H1 (cell line): ENCODE data around the gene GOLPH3L.

ENCODE experiments used
- EGR1 ChIP-seq: IDR thresholded peaks from 2 replicates; pipeline ENCODE4 v1.6.1; 2011; ENCODE audit warnings: low read depth, low read length, borderline replicate concordance
- PHF8 ChIP-seq: fragments of 200-600 bp; sonication (generic); conservative IDR thresholded peaks from 2 replicates; pipeline ENCODE4 v1.7.1; 2012; ENCODE audit warnings: low read depth, mild to moderate bottlenecking, inconsistent platforms, low read length, moderate library complexity
- RBBP5 ChIP-seq: IDR thresholded peaks from 2 replicates; pipeline ENCODE4 v1.7.1; 2012; ENCODE audit warnings: low read depth, mild to moderate bottlenecking, inconsistent platforms, low read length, moderate library complexity, borderline replicate concordance
- TBP ChIP-seq: IDR thresholded peaks from 2 replicates; pipeline ENCODE4 v1.6.1; 2011; ENCODE audit warnings: low read depth, low read length, improper control_type of control experiment
- YY1 ChIP-seq: IDR thresholded peaks from 2 replicates; pipeline ENCODE4 v1.6.1; 2011; ENCODE audit warnings: low read depth, mild to moderate bottlenecking, low read length
- TF ChIP-seq, protein P1 (sequence below), 3 experiments: IDR thresholded peaks; 1 replicate in 2 of 3; 2 replicates in 1 of 3; pipeline versions ENCODE4 v1.5.1 to v1.6.1; 2011; ENCODE audit warnings: low read length in 3 of 3, mild to moderate bottlenecking in 3 of 3, inconsistent platforms in 2 of 3, low read depth in 1 of 3, moderate library complexity in 1 of 3; ENCODE audit not compliant: insufficient read depth in 1 of 3; ENCODE audit errors: control extremely low read depth in 1 of 3

DNA sequence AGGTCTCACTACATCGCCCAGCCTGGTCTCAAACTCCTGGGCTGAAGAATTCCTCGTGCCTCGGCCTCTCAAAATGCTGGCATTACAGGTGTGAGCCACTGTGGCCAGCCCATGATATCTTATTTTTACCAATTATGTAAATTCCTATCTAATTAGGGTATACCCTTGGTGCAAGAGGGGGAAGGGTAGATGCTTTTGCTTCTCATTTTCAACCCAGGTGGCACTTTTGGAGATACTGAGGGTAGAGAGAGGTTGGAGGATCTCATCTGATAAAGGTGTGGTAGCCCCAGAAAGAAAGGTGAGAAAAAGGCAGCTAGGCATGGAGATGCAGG is 85.0 kb downstream of the GOLPH3L start:
- TF ChIP-seq PHF8 (no peak), YY1 (no peak), RBBP5 (no peak), TBP (no peak), EGR1 (no peak)
- TF ChIP-seq, protein P1, sequence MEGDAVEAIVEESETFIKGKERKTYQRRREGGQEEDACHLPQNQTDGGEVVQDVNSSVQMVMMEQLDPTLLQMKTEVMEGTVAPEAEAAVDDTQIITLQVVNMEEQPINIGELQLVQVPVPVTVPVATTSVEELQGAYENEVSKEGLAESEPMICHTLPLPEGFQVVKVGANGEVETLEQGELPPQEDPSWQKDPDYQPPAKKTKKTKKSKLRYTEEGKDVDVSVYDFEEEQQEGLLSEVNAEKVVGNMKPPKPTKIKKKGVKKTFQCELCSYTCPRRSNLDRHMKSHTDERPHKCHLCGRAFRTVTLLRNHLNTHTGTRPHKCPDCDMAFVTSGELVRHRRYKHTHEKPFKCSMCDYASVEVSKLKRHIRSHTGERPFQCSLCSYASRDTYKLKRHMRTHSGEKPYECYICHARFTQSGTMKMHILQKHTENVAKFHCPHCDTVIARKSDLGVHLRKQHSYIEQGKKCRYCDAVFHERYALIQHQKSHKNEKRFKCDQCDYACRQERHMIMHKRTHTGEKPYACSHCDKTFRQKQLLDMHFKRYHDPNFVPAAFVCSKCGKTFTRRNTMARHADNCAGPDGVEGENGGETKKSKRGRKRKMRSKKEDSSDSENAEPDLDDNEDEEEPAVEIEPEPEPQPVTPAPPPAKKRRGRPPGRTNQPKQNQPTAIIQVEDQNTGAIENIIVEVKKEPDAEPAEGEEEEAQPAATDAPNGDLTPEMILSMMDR (IDR thresholded peaks at IDR 0.05; ENCODE audit: control extremely low read depth in 1 of 3, insufficient read depth in 1 of 3, low read depth in 1 of 3, low read length in 3 of 3), result no peak
